ENCODE measurements around the gene GRIK4. TPM values are rescaled to one million over a fixed set of nuclear protein-coding genes. Genes with fewer than 3 reads are reported as not detected.
A peak's percentile ranks its signal among the peaks of the same experiment; 100 is the strongest.

Gene GRIK4, protein sequence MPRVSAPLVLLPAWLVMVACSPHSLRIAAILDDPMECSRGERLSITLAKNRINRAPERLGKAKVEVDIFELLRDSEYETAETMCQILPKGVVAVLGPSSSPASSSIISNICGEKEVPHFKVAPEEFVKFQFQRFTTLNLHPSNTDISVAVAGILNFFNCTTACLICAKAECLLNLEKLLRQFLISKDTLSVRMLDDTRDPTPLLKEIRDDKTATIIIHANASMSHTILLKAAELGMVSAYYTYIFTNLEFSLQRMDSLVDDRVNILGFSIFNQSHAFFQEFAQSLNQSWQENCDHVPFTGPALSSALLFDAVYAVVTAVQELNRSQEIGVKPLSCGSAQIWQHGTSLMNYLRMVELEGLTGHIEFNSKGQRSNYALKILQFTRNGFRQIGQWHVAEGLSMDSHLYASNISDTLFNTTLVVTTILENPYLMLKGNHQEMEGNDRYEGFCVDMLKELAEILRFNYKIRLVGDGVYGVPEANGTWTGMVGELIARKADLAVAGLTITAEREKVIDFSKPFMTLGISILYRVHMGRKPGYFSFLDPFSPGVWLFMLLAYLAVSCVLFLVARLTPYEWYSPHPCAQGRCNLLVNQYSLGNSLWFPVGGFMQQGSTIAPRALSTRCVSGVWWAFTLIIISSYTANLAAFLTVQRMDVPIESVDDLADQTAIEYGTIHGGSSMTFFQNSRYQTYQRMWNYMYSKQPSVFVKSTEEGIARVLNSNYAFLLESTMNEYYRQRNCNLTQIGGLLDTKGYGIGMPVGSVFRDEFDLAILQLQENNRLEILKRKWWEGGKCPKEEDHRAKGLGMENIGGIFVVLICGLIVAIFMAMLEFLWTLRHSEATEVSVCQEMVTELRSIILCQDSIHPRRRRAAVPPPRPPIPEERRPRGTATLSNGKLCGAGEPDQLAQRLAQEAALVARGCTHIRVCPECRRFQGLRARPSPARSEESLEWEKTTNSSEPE
- 0.52 TPM for total RNA-seq

DNA sequence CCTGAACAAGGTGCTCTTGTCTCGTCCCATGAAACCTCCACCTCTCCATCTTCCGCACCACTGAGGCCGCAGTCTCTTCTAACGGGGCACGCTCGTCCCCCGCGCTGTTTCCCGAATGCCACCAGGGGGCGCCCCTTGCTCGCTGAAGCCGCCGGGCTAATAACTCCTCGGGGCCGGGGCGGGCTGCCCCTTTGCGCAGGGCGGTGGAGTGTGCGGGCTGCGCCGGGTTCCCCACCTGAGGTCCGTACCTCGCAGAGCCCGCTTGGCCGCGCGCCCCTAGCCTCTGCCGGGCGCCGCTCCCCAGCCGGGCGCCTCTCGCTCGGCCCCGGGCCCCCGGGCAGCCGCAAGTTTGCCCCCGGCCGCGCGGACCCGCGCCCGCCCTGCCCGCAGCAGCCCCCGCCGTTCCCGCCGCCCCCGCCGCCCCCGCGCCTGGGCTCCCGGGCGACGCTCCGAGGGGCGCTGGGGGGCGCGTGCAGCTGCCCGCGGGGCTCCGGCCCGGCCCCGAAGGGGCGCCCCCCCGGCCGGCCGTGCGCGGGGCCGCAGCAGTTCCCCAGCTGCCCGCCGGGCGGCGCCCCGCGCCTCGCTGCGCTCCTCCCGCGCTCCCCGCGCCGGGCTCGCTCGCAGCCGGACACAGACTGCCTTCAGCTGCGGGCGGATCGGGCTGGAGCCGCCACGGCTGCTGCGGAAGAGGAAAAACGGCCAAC lies at the start of gene GRIK4:
Gene GRIK4, plus strand, starts transcription at position 633 of the 704 bp plus-strand sequence. CDS start 148,571 bp downstream, outside the sequence.
- peaks cover 31 to 43% (median 42%) of the 10 kb centered on the region in 3 donors for H3K27me3 ChIP-seq (ENCODE audit: control insufficient read depth in 3 of 3, insufficient read depth in 3 of 3, low read length in 3 of 3)
- H3K4me3 ChIP-seq (ENCODE audit: low read length in 3 of 3) = peak within 1 kb of the TSS in 1 of 3 donors; percentile 52
- H3K4me1 ChIP-seq (ENCODE audit: control insufficient read depth in 3 of 3, insufficient read depth in 3 of 3, low read length in 3 of 3) = no peaks in the 10 kb centered on the region
- H3K9ac ChIP-seq (ENCODE audit: low read depth in 1 of 3, low read length in 3 of 3) = no peak within 1 kb of the TSS
- no peaks in the 10 kb centered on the region for H3K9me3 ChIP-seq (ENCODE audit: control insufficient read depth in 3 of 3, low read length in 3 of 3)
- H3K36me3 ChIP-seq (ENCODE audit: control insufficient read depth in 3 of 3, insufficient read depth in 3 of 3, low read length in 3 of 3) = no peaks in the 10 kb centered on the region
- no peak within 1 kb of the TSS for H3K27ac ChIP-seq (ENCODE audit: low read depth, low read length)

DNA sequence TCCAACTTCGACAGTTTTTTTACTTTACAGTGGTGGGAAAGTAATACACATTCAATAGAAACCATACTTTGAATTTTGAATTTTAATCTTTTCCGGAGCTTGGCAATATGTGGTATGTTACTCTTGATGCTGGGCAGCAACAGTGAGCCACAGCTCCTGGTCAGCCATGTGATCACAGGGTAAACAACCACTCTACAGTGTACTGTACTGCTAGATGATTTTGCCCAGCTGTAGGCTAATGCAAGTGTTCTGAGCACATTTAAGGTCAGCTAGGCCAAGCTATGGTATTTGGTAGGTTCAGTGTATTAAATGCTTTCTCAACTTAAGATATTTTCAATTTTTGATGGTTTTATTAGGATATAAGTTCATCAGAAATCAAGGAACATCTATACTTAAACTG lies 48.7 kb upstream of the GRIK4 start:
- Histone ChIP-seq H3K9me3 (ENCODE audit: control insufficient read depth in 3 of 3, low read length in 3 of 3) (no peaks in the 10 kb centered on the region), H3K27ac (ENCODE audit: low read depth, low read length) (no peak overlapping the region), H3K4me1 (ENCODE audit: control insufficient read depth in 3 of 3, insufficient read depth in 3 of 3, low read length in 3 of 3) (no peaks in the 10 kb centered on the region), H3K4me3 (ENCODE audit: low read length in 3 of 3) (no peak overlapping the region), H3K36me3 (ENCODE audit: control insufficient read depth in 3 of 3, insufficient read depth in 3 of 3, low read length in 3 of 3) (peaks cover 44 to 76% (median 57%) of the 10 kb centered on the region in 3 donors), H3K27me3 (ENCODE audit: control insufficient read depth in 3 of 3, insufficient read depth in 3 of 3, low read length in 3 of 3) (no peaks in the 10 kb centered on the region), H3K9ac (ENCODE audit: low read depth in 1 of 3, low read length in 3 of 3) (no peak overlapping the region)

DNA sequence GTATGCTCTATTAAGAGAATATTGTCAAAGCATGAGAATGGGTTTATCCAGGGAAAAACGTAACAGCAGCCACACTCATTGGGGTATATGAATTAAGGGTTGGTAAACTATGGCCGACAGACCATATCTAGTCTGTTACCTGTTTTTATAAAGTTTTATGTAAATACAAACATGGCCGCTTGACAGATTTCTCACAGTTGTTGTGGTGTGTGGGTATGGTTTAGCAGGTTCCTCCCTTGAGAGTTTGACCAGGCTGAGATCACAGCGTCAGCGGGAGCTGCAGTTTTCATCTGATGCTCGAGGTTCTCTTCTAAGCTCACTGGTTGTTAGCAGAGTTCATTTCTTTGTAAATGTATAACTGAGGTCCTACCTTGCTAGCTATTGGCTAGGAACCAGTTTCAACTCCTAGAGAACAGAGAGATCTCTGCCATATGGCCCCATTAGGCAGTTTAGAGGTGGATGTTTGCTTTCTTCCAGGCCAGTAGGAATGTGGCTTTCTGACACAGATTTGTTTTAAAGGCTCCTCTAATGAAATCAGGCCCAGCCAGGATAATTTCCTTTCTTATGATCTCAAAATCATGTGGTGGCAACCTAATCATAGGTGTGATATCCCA lies 45.5 kb upstream of the GRIK4 start:
- H3K9me3 ChIP-seq (ENCODE audit: control insufficient read depth in 3 of 3, low read length in 3 of 3) = no peaks in the 10 kb centered on the region
- H3K9ac ChIP-seq (ENCODE audit: low read depth in 1 of 3, low read length in 3 of 3) = no peak overlapping the region
- H3K4me1 ChIP-seq (ENCODE audit: control insufficient read depth in 3 of 3, insufficient read depth in 3 of 3, low read length in 3 of 3) = no peaks in the 10 kb centered on the region
- H3K27me3 ChIP-seq (ENCODE audit: control insufficient read depth in 3 of 3, insufficient read depth in 3 of 3, low read length in 3 of 3) = no peaks in the 10 kb centered on the region
- H3K27ac ChIP-seq (ENCODE audit: low read depth, low read length) = no peak overlapping the region
- no peak overlapping the region for H3K4me3 ChIP-seq (ENCODE audit: low read length in 3 of 3)
- H3K36me3 ChIP-seq (ENCODE audit: control insufficient read depth in 3 of 3, insufficient read depth in 3 of 3, low read length in 3 of 3) = peaks cover 42 to 80% (median 59%) of the 10 kb centered on the region in 3 donors

DNA sequence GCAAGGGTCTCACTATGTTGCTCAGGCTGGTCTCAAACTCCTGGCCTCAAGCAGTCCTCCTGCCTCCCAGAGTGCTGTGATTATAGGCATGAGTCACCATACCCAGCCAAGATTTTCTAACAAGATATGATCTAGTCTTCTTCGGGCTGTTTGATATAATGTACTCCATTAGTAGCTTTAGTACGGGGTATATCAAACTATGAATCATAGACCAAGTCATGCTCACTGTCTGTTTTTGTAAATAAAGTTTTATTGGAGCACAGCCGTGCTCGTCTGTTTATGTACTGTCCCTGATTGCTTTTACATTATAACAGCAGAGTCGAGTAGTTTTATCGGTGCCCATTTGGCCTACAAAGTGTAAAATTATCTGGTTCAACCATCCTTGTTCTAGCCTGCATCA lies 43.9 kb upstream of the GRIK4 start:
- Histone ChIP-seq H3K9ac (ENCODE audit: low read depth in 1 of 3, low read length in 3 of 3) (no peak overlapping the region), H3K36me3 (ENCODE audit: control insufficient read depth in 3 of 3, insufficient read depth in 3 of 3, low read length in 3 of 3) (peaks cover 28 to 68% (median 51%) of the 10 kb centered on the region in 3 donors)

DNA sequence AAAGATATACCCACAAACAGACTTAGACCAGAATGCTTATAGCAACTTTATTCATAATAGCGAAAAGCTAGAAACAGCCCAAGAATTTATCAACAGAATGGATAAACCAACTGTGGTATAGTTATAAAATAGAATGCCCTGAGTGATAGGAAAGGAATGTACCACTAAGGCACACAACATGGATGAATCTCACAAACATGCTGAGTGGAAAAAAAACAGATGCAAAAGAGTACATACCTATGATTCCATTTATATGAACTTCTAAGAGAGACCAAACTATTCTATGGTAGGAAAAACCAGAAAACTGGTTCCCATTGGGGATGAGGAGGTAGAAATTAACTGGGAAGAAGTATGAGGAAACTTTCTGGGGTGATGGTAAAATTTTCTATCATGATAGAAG lies 40.4 kb upstream of the GRIK4 start:
- Histone ChIP-seq H3K4me1 (ENCODE audit: control insufficient read depth in 3 of 3, insufficient read depth in 3 of 3, low read length in 3 of 3) (no peaks in the 10 kb centered on the region), H3K36me3 (ENCODE audit: control insufficient read depth in 3 of 3, insufficient read depth in 3 of 3, low read length in 3 of 3) (peaks cover 34 to 60% (median 52%) of the 10 kb centered on the region in 3 donors), H3K4me3 (ENCODE audit: low read length in 3 of 3) (no peak overlapping the region), H3K9ac (ENCODE audit: low read depth in 1 of 3, low read length in 3 of 3) (no peak overlapping the region), H3K27ac (ENCODE audit: low read depth, low read length) (no peak overlapping the region), H3K27me3 (ENCODE audit: control insufficient read depth in 3 of 3, insufficient read depth in 3 of 3, low read length in 3 of 3) (no peaks in the 10 kb centered on the region), H3K9me3 (ENCODE audit: control insufficient read depth in 3 of 3, low read length in 3 of 3) (no peaks in the 10 kb centered on the region)

More for the DNA sequence above, 43.9 kb upstream of the GRIK4 start:
- Histone ChIP-seq H3K27me3 (ENCODE audit: control insufficient read depth in 3 of 3, insufficient read depth in 3 of 3, low read length in 3 of 3) (no peaks in the 10 kb centered on the region), H3K4me3 (ENCODE audit: low read length in 3 of 3) (no peak overlapping the region), H3K9me3 (ENCODE audit: control insufficient read depth in 3 of 3, low read length in 3 of 3) (no peaks in the 10 kb centered on the region), H3K27ac (ENCODE audit: low read depth, low read length) (no peak overlapping the region), H3K4me1 (ENCODE audit: control insufficient read depth in 3 of 3, insufficient read depth in 3 of 3, low read length in 3 of 3) (no peaks in the 10 kb centered on the region)

DNA sequence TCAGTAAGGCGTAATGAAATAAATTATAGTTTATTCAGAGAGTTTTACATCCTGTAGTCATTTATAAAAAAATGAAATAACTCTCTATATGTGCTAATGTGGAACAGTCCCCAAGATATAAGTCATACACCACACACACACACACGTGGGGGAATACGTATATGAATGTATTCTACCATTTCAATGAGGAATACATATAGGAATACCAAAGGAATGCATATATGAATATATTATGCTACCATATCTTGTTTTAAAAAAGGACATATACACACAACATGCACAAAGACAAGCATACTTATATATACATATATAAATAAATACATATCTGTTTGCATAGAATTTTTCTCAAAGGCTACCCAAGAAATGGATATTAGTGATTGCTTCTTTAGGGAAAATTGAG lies 39.6 kb upstream of the GRIK4 start:
- H3K36me3 ChIP-seq (ENCODE audit: control insufficient read depth in 3 of 3, insufficient read depth in 3 of 3, low read length in 3 of 3) = peaks cover 32 to 59% (median 51%) of the 10 kb centered on the region in 3 donors
- H3K27me3 ChIP-seq (ENCODE audit: control insufficient read depth in 3 of 3, insufficient read depth in 3 of 3, low read length in 3 of 3) = no peaks in the 10 kb centered on the region
- H3K4me1 ChIP-seq (ENCODE audit: control insufficient read depth in 3 of 3, insufficient read depth in 3 of 3, low read length in 3 of 3) = no peaks in the 10 kb centered on the region
- H3K9ac ChIP-seq (ENCODE audit: low read depth in 1 of 3, low read length in 3 of 3) = no peak overlapping the region
- H3K4me3 ChIP-seq (ENCODE audit: low read length in 3 of 3) = no peak overlapping the region
- H3K9me3 ChIP-seq (ENCODE audit: control insufficient read depth in 3 of 3, low read length in 3 of 3) = no peaks in the 10 kb centered on the region
- no peak overlapping the region for H3K27ac ChIP-seq (ENCODE audit: low read depth, low read length)

DNA sequence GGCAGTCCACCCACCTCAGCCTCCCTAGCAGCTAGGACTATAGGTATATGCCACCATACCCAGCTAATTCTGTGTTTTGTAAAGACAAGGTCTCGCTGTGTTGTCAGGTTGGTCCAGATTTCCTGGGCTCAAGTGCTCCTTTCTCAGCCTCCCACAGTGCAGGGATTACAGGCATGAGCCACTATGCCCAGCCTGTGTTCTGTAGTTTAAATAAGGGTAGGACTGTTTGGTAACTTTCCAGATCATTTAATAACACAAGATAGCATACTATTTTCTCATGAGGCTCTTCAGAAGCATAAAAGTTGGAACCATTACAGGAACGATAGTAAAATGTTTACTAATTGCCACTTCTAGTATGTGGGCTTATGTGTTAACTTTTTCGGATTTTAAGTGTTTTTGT lies 38.0 kb upstream of the GRIK4 start:
- H3K27me3 ChIP-seq (ENCODE audit: control insufficient read depth in 3 of 3, insufficient read depth in 3 of 3, low read length in 3 of 3) = no peaks in the 10 kb centered on the region
- H3K9ac ChIP-seq (ENCODE audit: low read depth in 1 of 3, low read length in 3 of 3) = no peak overlapping the region
- H3K9me3 ChIP-seq (ENCODE audit: control insufficient read depth in 3 of 3, low read length in 3 of 3) = no peaks in the 10 kb centered on the region
- no peak overlapping the region for H3K27ac ChIP-seq (ENCODE audit: low read depth, low read length)
- H3K36me3 ChIP-seq (ENCODE audit: control insufficient read depth in 3 of 3, insufficient read depth in 3 of 3, low read length in 3 of 3) = peaks cover 35 to 60% (median 52%) of the 10 kb centered on the region in 3 donors
- no peak overlapping the region for H3K4me3 ChIP-seq (ENCODE audit: low read length in 3 of 3)
- H3K4me1 ChIP-seq (ENCODE audit: control insufficient read depth in 3 of 3, insufficient read depth in 3 of 3, low read length in 3 of 3) = no peaks in the 10 kb centered on the region

DNA sequence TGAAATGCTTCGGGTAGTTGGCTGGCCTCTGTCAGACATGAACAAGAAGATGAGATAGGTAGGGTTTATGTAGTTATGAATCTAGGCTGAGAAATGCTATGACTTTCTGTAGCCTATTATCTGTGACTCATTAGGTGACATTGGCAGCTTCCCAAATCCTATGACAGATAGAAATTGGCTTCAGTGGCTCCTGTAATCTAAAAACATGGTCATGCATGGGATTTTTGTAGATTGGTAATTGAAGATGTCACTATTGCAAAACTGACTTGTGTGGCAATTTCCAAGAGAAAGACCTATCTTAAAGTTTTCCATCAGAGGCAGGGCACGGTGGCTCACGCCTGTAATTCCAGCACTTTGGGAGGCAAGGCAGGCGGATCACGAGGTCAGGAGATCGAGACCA lies 29.4 kb upstream of the GRIK4 start:
- Histone ChIP-seq H3K9me3 (ENCODE audit: control insufficient read depth in 3 of 3, low read length in 3 of 3) (no peaks in the 10 kb centered on the region), H3K27me3 (ENCODE audit: control insufficient read depth in 3 of 3, insufficient read depth in 3 of 3, low read length in 3 of 3) (no peaks in the 10 kb centered on the region), H3K4me3 (ENCODE audit: low read length in 3 of 3) (no peak overlapping the region), H3K9ac (ENCODE audit: low read depth in 1 of 3, low read length in 3 of 3) (no peak overlapping the region), H3K27ac (ENCODE audit: low read depth, low read length) (no peak overlapping the region), H3K4me1 (ENCODE audit: control insufficient read depth in 3 of 3, insufficient read depth in 3 of 3, low read length in 3 of 3) (no peaks in the 10 kb centered on the region), H3K36me3 (ENCODE audit: control insufficient read depth in 3 of 3, insufficient read depth in 3 of 3, low read length in 3 of 3) (peaks cover 44 to 76% (median 64%) of the 10 kb centered on the region in 3 donors)

DNA sequence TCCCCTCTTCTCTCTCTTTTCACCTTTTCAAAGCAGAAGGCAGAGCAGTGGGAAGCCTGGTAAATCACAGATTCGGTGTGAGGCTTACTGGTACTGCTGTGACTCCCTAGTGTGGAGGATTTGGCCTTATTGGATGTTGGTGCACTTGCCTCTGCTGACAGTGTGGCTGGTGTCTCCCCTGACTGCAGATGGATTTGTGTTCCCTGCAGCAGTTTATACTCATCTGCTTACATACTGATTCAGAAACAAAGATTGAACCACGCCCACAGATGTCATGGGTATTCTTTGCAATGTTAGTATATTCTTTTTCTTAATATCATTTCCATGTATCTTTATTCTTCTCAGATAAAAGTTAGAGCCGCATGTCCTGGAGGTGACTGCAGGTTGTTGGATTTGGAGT lies 26.8 kb upstream of the GRIK4 start:
- Histone ChIP-seq H3K9me3 (ENCODE audit: control insufficient read depth in 3 of 3, low read length in 3 of 3) (no peaks in the 10 kb centered on the region), H3K4me3 (ENCODE audit: low read length in 3 of 3) (no peak overlapping the region), H3K36me3 (ENCODE audit: control insufficient read depth in 3 of 3, insufficient read depth in 3 of 3, low read length in 3 of 3) (peaks cover 36 to 58% (median 49%) of the 10 kb centered on the region in 3 donors), H3K9ac (ENCODE audit: low read depth in 1 of 3, low read length in 3 of 3) (no peak overlapping the region), H3K27me3 (ENCODE audit: control insufficient read depth in 3 of 3, insufficient read depth in 3 of 3, low read length in 3 of 3) (no peaks in the 10 kb centered on the region), H3K27ac (ENCODE audit: low read depth, low read length) (no peak overlapping the region), H3K4me1 (ENCODE audit: control insufficient read depth in 3 of 3, insufficient read depth in 3 of 3, low read length in 3 of 3) (no peaks in the 10 kb centered on the region)

Measured in skeletal muscle tissue (tissue), 4 donors.